HEK293 (cell line): Measurements from ENCODE around the gene MAML2.

Source experiments
- CTCF ChIA-PET: fragments of 350-600 bp; formaldehyde crosslinking; extraction: SDS; loops from one replicate; lab custom pipeline; 2021; ENCODE audit warnings: antibody characterized with exemption; lab: Yijun Ruan, JAX
- POLR2A ChIA-PET: fragments of 300-600 bp; formaldehyde crosslinking; extraction: SDS; loops from one replicate; lab custom pipeline; 2020; ENCODE audit warnings: antibody characterized with exemption, inconsistent platforms; lab: Yijun Ruan, JAX
- H3K27ac ChIP-seq: fragments of 200-500 bp; sonication (Bioruptor generic); 2 replicates; pipeline ENCODE4 v1.5.1; 2014; ENCODE audit warnings: low read depth, low read length, control low read depth, inconsistent platforms; ENCODE audit errors: extremely low read depth
- H3K36me3 ChIP-seq, 2 experiments: fragments of 200-500 bp in 1 of 2; sonication (Bioruptor generic) in 1 of 2; 1 replicate in 1 of 2; 2 replicates in 1 of 2; pipeline ENCODE4 v1.5.1; 2014 to 2017; ENCODE audit warnings: inconsistent platforms in 2 of 2, low read length in 2 of 2; ENCODE audit not compliant: control insufficient read depth in 2 of 2, insufficient read depth in 1 of 2
- H3K4me1 ChIP-seq: fragments of 200-500 bp; sonication (Bioruptor generic); 2 replicates; pipeline ENCODE4 v1.5.1; 2014; ENCODE audit warnings: mild to moderate bottlenecking, low read length, inconsistent platforms; ENCODE audit not compliant: control insufficient read depth, insufficient read depth
- H3K4me3 ChIP-seq: 2 replicates; pipeline ENCODE4 v1.5.1; 2011; ENCODE audit warnings: low read depth, mild to moderate bottlenecking, control low read depth, low read length, moderate library complexity
- H3K9me3 ChIP-seq: fragments of 200-500 bp; sonication (Bioruptor generic); 2 replicates; pipeline ENCODE4 v1.5.1; 2014; ENCODE audit warnings: low read depth, low read length, inconsistent platforms; ENCODE audit not compliant: control insufficient read depth, insufficient read depth
- IKZF3 ChIP-seq: fragments of 450-650 bp; IDR thresholded peaks from 2 replicates; pipeline ENCODE4 v1.5.0; 2018; ENCODE audit warnings: missing biosample characterization, mild to moderate bottlenecking, missing genetic modification characterization, moderate library complexity
- PRDM1 ChIP-seq: fragments of 450-650 bp; formaldehyde crosslinking; IDR thresholded peaks from 2 replicates; pipeline ENCODE4; 2016; ENCODE audit warnings: missing biosample characterization, missing genetic modification characterization
- SP2 ChIP-seq: fragments of 450-650 bp; formaldehyde crosslinking; IDR thresholded peaks from 2 replicates; pipeline ENCODE4 v1.5.1; 2016; ENCODE audit warnings: missing biosample characterization, missing genetic modification characterization
- YY1 ChIP-seq: fragments of 450-650 bp; formaldehyde crosslinking; IDR thresholded peaks from 2 replicates; pipeline ENCODE4 v1.5.1; 2018; ENCODE audit warnings: missing biosample characterization, missing genetic modification characterization
- YY2 ChIP-seq: fragments of 450-650 bp; formaldehyde crosslinking; IDR thresholded peaks from 2 replicates; pipeline ENCODE4 v1.5.1; 2016; ENCODE audit warnings: missing biosample characterization, missing genetic modification characterization
- ZBTB48 ChIP-seq: fragments of 450-650 bp; formaldehyde crosslinking; IDR thresholded peaks from 2 replicates; pipeline ENCODE4 v1.5.1; 2016; ENCODE audit warnings: missing biosample characterization, missing genetic modification characterization
- ZBTB7A ChIP-seq: fragments of 450-650 bp; formaldehyde crosslinking; IDR thresholded peaks from 2 replicates; pipeline ENCODE4 v1.5.1; 2016; ENCODE audit warnings: low read depth, missing biosample characterization, missing genetic modification characterization
- ZEB2 ChIP-seq: fragments of 450-650 bp; formaldehyde crosslinking; IDR thresholded peaks from 2 replicates; pipeline ENCODE4 v1.5.1; 2016; ENCODE audit warnings: missing biosample characterization, missing genetic modification characterization
- ZNF10 ChIP-seq: fragments of 450-650 bp; formaldehyde crosslinking; IDR thresholded peaks from 2 replicates; pipeline ENCODE4 v1.5.1; 2017; ENCODE audit warnings: missing biosample characterization, missing genetic modification characterization
- ZNF140 ChIP-seq: fragments of 450-650 bp; formaldehyde crosslinking; IDR thresholded peaks from 2 replicates; pipeline ENCODE4 v1.5.1; 2016; ENCODE audit warnings: missing biosample characterization, missing genetic modification characterization
- ZNF514 ChIP-seq: fragments of 450-650 bp; formaldehyde crosslinking; IDR thresholded peaks from 2 replicates; pipeline ENCODE4 v1.5.1; 2016; ENCODE audit warnings: missing biosample characterization, missing genetic modification characterization
- ZNF596 ChIP-seq: fragments of 450-650 bp; IDR thresholded peaks from 2 replicates; pipeline ENCODE4 v1.5.0; 2018; ENCODE audit warnings: missing biosample characterization, mild to moderate bottlenecking, missing genetic modification characterization, moderate library complexity
- ZNF830 ChIP-seq: fragments of 450-650 bp; IDR thresholded peaks from 2 replicates; pipeline ENCODE4 v1.5.0; 2018; ENCODE audit warnings: missing biosample characterization, missing genetic modification characterization, low read depth, mild to moderate bottlenecking, moderate library complexity
- ZSCAN16 ChIP-seq: fragments of 450-650 bp; formaldehyde crosslinking; IDR thresholded peaks from 2 replicates; pipeline ENCODE4 v1.5.1; 2016; ENCODE audit warnings: missing biosample characterization, missing genetic modification characterization
- ZSCAN30 ChIP-seq: fragments of 450-650 bp; IDR thresholded peaks from 2 replicates; pipeline ENCODE4 v1.5.1; 2018; ENCODE audit warnings: missing biosample characterization, mild to moderate bottlenecking, missing genetic modification characterization, moderate library complexity
- TF ChIP-seq, protein P1 (sequence below): fragments of 450-650 bp; formaldehyde crosslinking; conservative IDR thresholded peaks from 2 replicates; pipeline ENCODE4 v1.5.1; 2016; ENCODE audit warnings: low read depth, missing biosample characterization, missing genetic modification characterization
- TF ChIP-seq, protein P2 (sequence below): fragments of 450-650 bp; formaldehyde crosslinking; IDR thresholded peaks from 2 replicates; pipeline ENCODE4 v1.5.0; 2017; ENCODE audit warnings: missing biosample characterization, missing genetic modification characterization, borderline replicate concordance
- TF ChIP-seq, protein P3 (sequence below): fragments of 450-650 bp; IDR thresholded peaks from 2 replicates; pipeline ENCODE4 v1.5.1; 2018; ENCODE audit warnings: missing biosample characterization, mild to moderate bottlenecking, missing genetic modification characterization
- TF ChIP-seq, protein P4 (sequence below): fragments of 450-650 bp; formaldehyde crosslinking; IDR thresholded peaks from 2 replicates; pipeline ENCODE4 v1.5.1; 2016; ENCODE audit warnings: missing biosample characterization, missing genetic modification characterization
- TF ChIP-seq, protein P5 (sequence below): fragments of 450-650 bp; formaldehyde crosslinking; IDR thresholded peaks from 2 replicates; pipeline ENCODE4 v1.5.1; 2016; ENCODE audit warnings: missing biosample characterization, missing genetic modification characterization
- TF ChIP-seq, protein P6 (sequence below): fragments of 450-650 bp; formaldehyde crosslinking; IDR thresholded peaks from 2 replicates; pipeline ENCODE4 v1.5.1; 2016; ENCODE audit warnings: missing biosample characterization, missing genetic modification characterization, borderline replicate concordance

The MAML2 gene

DNA sequence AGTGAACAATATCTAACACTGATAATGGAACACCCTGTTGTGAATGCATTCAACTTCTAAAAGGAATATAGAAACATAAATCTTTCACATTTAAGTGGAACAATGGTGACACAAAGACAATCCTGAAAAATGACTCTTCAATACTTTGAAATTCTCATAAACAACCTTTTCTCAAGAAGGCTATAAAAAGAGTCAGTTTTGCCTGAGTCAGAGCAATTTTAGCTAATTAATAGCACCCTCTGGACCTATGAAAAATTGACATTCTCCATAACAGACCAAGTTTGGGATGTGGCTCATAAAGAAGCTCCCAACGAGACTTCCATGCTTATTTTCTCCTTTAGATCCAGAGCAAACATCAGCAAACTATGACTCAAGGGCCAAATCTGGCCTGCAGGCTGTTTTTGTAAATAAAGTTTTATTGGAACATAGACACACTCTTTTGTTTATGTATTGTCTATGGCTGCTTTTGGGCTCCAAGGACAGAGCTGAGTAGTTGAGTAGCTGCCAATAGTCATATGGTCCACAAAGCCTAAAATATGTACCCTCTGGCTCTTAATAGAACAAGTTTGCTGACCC lies 108.0 kb downstream of the MAML2 start:
- no peaks in the 10 kb centered on the region for H3K36me3 ChIP-seq
- POLR2A ChIA-PET = no interaction called here
- peaks cover 20% of the 10 kb centered on the region for H3K4me1 ChIP-seq
- H3K4me3 ChIP-seq = no peak overlapping the region
- no peaks in the 10 kb centered on the region for H3K9me3 ChIP-seq
- CTCF ChIA-PET = interaction anchor here (0.7 kb wide), 1 partner anchor 108 kb away, joined by 4 read pairs; the partner anchor contains the start of gene MAML2
- H3K27ac ChIP-seq = no peak overlapping the region; the same call in 1 of the 2 replicates
- TF ChIP-seq, protein P1, sequence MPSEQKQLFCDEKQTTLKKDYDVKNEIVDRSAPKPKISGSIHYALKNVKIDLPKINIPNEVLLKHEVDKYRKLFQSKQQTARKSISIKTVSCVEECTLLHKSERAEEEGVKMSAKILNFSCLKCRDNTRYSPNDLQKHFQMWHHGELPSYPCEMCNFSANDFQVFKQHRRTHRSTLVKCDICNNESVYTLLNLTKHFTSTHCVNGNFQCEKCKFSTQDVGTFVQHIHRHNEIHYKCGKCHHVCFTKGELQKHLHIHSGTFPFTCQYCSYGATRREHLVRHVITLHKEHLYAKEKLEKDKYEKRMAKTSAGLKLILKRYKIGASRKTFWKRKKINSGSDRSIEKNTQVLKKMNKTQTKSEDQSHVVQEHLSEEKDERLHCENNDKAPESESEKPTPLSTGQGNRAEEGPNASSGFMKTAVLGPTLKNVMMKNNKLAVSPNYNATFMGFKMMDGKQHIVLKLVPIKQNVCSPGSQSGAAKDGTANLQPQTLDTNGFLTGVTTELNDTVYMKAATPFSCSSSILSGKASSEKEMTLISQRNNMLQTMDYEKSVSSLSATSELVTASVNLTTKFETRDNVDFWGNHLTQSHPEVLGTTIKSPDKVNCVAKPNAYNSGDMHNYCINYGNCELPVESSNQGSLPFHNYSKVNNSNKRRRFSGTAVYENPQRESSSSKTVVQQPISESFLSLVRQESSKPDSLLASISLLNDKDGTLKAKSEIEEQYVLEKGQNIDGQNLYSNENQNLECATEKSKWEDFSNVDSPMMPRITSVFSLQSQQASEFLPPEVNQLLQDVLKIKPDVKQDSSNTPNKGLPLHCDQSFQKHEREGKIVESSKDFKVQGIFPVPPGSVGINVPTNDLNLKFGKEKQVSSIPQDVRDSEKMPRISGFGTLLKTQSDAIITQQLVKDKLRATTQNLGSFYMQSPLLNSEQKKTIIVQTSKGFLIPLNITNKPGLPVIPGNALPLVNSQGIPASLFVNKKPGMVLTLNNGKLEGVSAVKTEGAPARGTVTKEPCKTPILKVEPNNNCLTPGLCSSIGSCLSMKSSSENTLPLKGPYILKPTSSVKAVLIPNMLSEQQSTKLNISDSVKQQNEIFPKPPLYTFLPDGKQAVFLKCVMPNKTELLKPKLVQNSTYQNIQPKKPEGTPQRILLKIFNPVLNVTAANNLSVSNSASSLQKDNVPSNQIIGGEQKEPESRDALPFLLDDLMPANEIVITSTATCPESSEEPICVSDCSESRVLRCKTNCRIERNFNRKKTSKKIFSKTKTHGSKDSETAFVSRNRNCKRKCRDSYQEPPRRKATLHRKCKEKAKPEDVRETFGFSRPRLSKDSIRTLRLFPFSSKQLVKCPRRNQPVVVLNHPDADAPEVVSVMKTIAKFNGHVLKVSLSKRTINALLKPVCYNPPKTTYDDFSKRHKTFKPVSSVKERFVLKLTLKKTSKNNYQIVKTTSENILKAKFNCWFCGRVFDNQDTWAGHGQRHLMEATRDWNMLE (tag by site-specific recombination) = 0 out of 2 replicates have a peak, but pooled peaks have one; percentile 24
- 0 out of 2 replicates have a peak, but pooled peaks have one; percentile 30 for TF ChIP-seq YY2
- no peak for TF ChIP-seq ZBTB48 (tag by site-specific recombination)
- TF ChIP-seq ZEB2 (tag by site-specific recombination) = peak; percentile 60; the same call in 1 of the 2 replicates
- TF ChIP-seq, protein P2, sequence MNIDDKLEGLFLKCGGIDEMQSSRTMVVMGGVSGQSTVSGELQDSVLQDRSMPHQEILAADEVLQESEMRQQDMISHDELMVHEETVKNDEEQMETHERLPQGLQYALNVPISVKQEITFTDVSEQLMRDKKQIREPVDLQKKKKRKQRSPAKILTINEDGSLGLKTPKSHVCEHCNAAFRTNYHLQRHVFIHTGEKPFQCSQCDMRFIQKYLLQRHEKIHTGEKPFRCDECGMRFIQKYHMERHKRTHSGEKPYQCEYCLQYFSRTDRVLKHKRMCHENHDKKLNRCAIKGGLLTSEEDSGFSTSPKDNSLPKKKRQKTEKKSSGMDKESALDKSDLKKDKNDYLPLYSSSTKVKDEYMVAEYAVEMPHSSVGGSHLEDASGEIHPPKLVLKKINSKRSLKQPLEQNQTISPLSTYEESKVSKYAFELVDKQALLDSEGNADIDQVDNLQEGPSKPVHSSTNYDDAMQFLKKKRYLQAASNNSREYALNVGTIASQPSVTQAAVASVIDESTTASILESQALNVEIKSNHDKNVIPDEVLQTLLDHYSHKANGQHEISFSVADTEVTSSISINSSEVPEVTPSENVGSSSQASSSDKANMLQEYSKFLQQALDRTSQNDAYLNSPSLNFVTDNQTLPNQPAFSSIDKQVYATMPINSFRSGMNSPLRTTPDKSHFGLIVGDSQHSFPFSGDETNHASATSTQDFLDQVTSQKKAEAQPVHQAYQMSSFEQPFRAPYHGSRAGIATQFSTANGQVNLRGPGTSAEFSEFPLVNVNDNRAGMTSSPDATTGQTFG (tag by site-specific recombination) = no peak
- no peak for TF ChIP-seq ZNF830 (tag by site-specific recombination)
- TF ChIP-seq ZNF596 = no peak
- peak; percentile 54; the same call in 1 of the 2 replicates for TF ChIP-seq ZSCAN30 (tag by site-specific recombination)
- TF ChIP-seq, protein P3, sequence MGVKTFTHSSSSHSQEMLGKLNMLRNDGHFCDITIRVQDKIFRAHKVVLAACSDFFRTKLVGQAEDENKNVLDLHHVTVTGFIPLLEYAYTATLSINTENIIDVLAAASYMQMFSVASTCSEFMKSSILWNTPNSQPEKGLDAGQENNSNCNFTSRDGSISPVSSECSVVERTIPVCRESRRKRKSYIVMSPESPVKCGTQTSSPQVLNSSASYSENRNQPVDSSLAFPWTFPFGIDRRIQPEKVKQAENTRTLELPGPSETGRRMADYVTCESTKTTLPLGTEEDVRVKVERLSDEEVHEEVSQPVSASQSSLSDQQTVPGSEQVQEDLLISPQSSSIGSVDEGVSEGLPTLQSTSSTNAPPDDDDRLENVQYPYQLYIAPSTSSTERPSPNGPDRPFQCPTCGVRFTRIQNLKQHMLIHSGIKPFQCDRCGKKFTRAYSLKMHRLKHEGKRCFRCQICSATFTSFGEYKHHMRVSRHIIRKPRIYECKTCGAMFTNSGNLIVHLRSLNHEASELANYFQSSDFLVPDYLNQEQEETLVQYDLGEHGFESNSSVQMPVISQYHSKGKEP (tag by site-specific recombination) = 0 out of 2 replicates have a peak, but pooled peaks have one; percentile 9
- TF ChIP-seq PRDM1 = no peak
- no peak for TF ChIP-seq SP2
- TF ChIP-seq, protein P4, sequence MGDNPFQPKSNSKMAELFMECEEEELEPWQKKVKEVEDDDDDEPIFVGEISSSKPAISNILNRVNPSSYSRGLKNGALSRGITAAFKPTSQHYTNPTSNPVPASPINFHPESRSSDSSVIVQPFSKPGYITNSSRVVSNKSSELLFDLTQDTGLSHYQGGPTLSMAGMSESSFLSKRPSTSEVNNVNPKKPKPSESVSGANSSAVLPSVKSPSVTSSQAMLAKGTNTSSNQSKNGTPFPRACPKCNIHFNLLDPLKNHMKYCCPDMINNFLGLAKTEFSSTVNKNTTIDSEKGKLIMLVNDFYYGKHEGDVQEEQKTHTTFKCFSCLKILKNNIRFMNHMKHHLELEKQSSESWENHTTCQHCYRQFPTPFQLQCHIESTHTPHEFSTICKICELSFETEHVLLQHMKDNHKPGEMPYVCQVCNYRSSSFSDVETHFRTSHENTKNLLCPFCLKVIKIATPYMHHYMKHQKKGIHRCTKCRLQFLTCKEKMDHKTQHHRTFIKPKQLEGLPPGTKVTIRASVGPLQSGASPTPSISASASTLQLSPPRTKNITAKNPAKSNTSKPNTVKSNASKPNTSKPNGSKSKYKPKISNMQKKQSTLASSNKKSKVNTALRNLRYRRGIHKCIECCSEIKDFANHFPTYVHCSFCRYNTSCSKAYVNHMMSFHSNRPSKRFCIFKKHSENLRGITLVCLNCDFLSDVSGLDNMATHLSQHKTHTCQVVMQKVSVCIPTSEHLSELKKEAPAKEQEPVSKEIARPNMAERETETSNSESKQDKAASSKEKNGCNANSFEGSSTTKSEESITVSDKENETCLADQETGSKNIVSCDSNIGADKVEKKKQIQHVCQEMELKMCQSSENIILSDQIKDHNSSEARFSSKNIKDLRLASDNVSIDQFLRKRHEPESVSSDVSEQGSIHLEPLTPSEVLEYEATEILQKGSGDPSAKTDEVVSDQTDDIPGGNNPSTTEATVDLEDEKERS (tag by site-specific recombination) = no peak
- 0 out of 2 replicates have a peak, but pooled peaks have one; percentile 25 for TF ChIP-seq ZBTB7A (tag by site-specific recombination)
- TF ChIP-seq IKZF3 (tag by site-specific recombination) = peak; percentile 72
- TF ChIP-seq ZNF140 (tag by site-specific recombination) = no peak
- peak; percentile 50; the same call in 1 of the 2 replicates for TF ChIP-seq ZNF10 (tag by site-specific recombination)
- TF ChIP-seq YY1 = 0 out of 2 replicates have a peak, but pooled peaks have one; percentile 12
- TF ChIP-seq, protein P5, sequence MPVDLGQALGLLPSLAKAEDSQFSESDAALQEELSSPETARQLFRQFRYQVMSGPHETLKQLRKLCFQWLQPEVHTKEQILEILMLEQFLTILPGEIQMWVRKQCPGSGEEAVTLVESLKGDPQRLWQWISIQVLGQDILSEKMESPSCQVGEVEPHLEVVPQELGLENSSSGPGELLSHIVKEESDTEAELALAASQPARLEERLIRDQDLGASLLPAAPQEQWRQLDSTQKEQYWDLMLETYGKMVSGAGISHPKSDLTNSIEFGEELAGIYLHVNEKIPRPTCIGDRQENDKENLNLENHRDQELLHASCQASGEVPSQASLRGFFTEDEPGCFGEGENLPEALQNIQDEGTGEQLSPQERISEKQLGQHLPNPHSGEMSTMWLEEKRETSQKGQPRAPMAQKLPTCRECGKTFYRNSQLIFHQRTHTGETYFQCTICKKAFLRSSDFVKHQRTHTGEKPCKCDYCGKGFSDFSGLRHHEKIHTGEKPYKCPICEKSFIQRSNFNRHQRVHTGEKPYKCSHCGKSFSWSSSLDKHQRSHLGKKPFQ (tag by site-specific recombination) = peak; percentile 58; the same call in 1 of the 2 replicates
- no peak for TF ChIP-seq ZNF514 (tag by site-specific recombination)
- TF ChIP-seq, protein P6, sequence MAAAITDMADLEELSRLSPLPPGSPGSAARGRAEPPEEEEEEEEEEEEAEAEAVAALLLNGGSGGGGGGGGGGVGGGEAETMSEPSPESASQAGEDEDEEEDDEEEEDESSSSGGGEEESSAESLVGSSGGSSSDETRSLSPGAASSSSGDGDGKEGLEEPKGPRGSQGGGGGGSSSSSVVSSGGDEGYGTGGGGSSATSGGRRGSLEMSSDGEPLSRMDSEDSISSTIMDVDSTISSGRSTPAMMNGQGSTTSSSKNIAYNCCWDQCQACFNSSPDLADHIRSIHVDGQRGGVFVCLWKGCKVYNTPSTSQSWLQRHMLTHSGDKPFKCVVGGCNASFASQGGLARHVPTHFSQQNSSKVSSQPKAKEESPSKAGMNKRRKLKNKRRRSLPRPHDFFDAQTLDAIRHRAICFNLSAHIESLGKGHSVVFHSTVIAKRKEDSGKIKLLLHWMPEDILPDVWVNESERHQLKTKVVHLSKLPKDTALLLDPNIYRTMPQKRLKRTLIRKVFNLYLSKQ (tag by site-specific recombination) = no peak
- no peak for TF ChIP-seq ZSCAN16
